SK-N-SH treated with all-trans-retinoic acid at 6 μM for 48 hours (cell line): Measurements from ENCODE around the gene ADAMTS17.

ENCODE experiments used
- ATAC-seq: fragments of 200-7000 bp; cut with Tn5 transposase; 3 replicates; pipeline ENCODE4 v1.9.1; 2020; ENCODE audit warnings: mild to moderate bottlenecking, moderate library complexity
- ARNTL ChIP-seq: fragments of 450-650 bp; formaldehyde crosslinking; IDR thresholded peaks from 2 replicates; pipeline ENCODE4 v1.5.0; 2020; ENCODE audit warnings: low read depth, mild to moderate bottlenecking, moderate library complexity, borderline replicate concordance
- BACH2 ChIP-seq: fragments of 250-450 bp; sonication (Bioruptor Pico); IDR thresholded peaks from 2 replicates; pipeline ENCODE4 v1.9.0; 2021; ENCODE audit warnings: mild to moderate bottlenecking, borderline replicate concordance
- CSDC2 ChIP-seq: fragments of 250-450 bp; sonication (Bioruptor Pico); IDR thresholded peaks from 2 replicates; pipeline ENCODE4 v1.5.0; 2020; ENCODE audit warnings: mild to moderate bottlenecking, moderate library complexity
- CSRNP3 ChIP-seq: fragments of 250-450 bp; sonication (Bioruptor Pico); IDR thresholded peaks from 2 replicates; pipeline ENCODE4 v1.5.1; 2021; ENCODE audit warnings: mild to moderate bottlenecking, moderate library complexity
- ESRRG ChIP-seq: fragments of 250-450 bp; sonication (Bioruptor Pico); IDR thresholded peaks from 2 replicates; pipeline ENCODE4 v1.6.1; 2021; ENCODE audit warnings: mild to moderate bottlenecking
- GLIS3 ChIP-seq: fragments of 250-450 bp; sonication (Bioruptor Pico); IDR thresholded peaks from 2 replicates; pipeline ENCODE4 v1.5.0; 2020; ENCODE audit warnings: mild to moderate bottlenecking, moderate library complexity
- ISL1 ChIP-seq: fragments of 250-450 bp; sonication (Bioruptor Pico); IDR thresholded peaks from 2 replicates; pipeline ENCODE4 v2.1.2; 2022; ENCODE audit warnings: mild to moderate bottlenecking, moderate library complexity
- OSR1 ChIP-seq: fragments of 250-450 bp; sonication (Bioruptor Pico); IDR thresholded peaks from 2 replicates; pipeline ENCODE4 v1.8.0; 2022; ENCODE audit warnings: moderate library complexity, mild to moderate bottlenecking, inconsistent platforms
- PATZ1 ChIP-seq: fragments of 250-450 bp; sonication (Bioruptor Pico); IDR thresholded peaks from 2 replicates; pipeline ENCODE4 v1.8.0; 2020; ENCODE audit warnings: mild to moderate bottlenecking, moderate library complexity, borderline replicate concordance
- PPARA ChIP-seq: fragments of 250-450 bp; sonication (Bioruptor Pico); IDR thresholded peaks from 2 replicates; pipeline ENCODE4 v1.5.0; 2020; ENCODE audit warnings: mild to moderate bottlenecking, borderline replicate concordance
- RARB ChIP-seq: fragments of 250-450 bp; sonication (Bioruptor Pico); IDR thresholded peaks from 2 replicates; pipeline ENCODE4 v1.8.0; 2021; ENCODE audit warnings: mild to moderate bottlenecking, moderate library complexity
- SNAI2 ChIP-seq: fragments of 250-450 bp; sonication (Bioruptor Pico); IDR thresholded peaks from 2 replicates; pipeline ENCODE4 v1.5.0; 2020; ENCODE audit warnings: mild to moderate bottlenecking, moderate library complexity
- TCF4 ChIP-seq: fragments of 250-450 bp; sonication (Bioruptor Pico); IDR thresholded peaks from 2 replicates; pipeline ENCODE4 v1.8.0; 2021; ENCODE audit warnings: mild to moderate bottlenecking, moderate library complexity, borderline replicate concordance
- TOX ChIP-seq: fragments of 250-450 bp; sonication (Bioruptor Pico); IDR thresholded peaks from 2 replicates; pipeline ENCODE4 v1.8.0; 2021; ENCODE audit warnings: mild to moderate bottlenecking, moderate library complexity, borderline replicate concordance
- TSHZ2 ChIP-seq: fragments of 250-450 bp; sonication (Bioruptor Pico); IDR thresholded peaks from 2 replicates; pipeline ENCODE4 v1.5.0; 2020; ENCODE audit warnings: mild to moderate bottlenecking, moderate library complexity
- ZC3H10 ChIP-seq: fragments of 250-450 bp; sonication (Bioruptor Pico); IDR thresholded peaks from 2 replicates; pipeline ENCODE4 v1.5.1; 2021; ENCODE audit warnings: mild to moderate bottlenecking, moderate library complexity
- ZFP30 ChIP-seq: fragments of 450-650 bp; formaldehyde crosslinking; IDR thresholded peaks from 2 replicates; pipeline ENCODE4 v1.5.0; 2022; ENCODE audit warnings: mild to moderate bottlenecking, moderate library complexity
- ZNF565 ChIP-seq: fragments of 450-650 bp; formaldehyde crosslinking; conservative IDR thresholded peaks from 2 replicates; pipeline ENCODE4 v1.5.0; 2020; ENCODE audit warnings: low read depth, mild to moderate bottlenecking, moderate library complexity
- ZNF70 ChIP-seq: fragments of 450-650 bp; formaldehyde crosslinking; IDR thresholded peaks from 2 replicates; pipeline ENCODE4 v1.5.0; 2020; ENCODE audit warnings: mild to moderate bottlenecking, moderate library complexity
- ZNF8 ChIP-seq: fragments of 450-650 bp; formaldehyde crosslinking; IDR thresholded peaks from 2 replicates; pipeline ENCODE4 v1.5.0; 2020; ENCODE audit warnings: mild to moderate bottlenecking, moderate library complexity
- TF ChIP-seq, protein P1 (sequence below): fragments of 250-450 bp; sonication (Bioruptor Pico); IDR thresholded peaks from 2 replicates; pipeline ENCODE4 v1.5.1; 2020; ENCODE audit warnings: low read depth, mild to moderate bottlenecking, moderate library complexity
- TF ChIP-seq, protein P2 (sequence below): fragments of 250-450 bp; sonication (Bioruptor Pico); IDR thresholded peaks from 2 replicates; pipeline ENCODE4 v1.8.0; 2021; ENCODE audit warnings: low read depth, mild to moderate bottlenecking, moderate library complexity, borderline replicate concordance

ADAMTS17 gene

DNA sequence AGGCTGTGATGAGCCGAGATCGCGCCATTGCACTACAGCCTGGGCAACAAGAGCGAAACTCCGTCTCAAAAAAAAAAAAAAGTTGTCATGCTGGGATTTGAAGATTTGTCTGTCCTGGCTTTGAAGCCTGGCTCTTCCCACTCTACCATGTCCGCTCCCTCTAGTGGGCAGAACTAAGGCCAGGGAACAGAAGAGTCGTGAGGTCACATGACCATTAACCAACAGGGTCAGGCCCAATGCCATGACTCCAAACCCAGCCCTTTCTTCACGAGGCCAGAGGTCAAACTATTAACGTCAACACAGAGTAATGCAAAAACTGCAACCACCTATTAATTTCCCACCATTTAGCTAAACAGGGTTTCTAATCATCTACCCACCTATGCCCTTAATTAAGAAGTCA is 212.1 kb downstream of the ADAMTS17 start (continued):
- TF ChIP-seq, protein P1, sequence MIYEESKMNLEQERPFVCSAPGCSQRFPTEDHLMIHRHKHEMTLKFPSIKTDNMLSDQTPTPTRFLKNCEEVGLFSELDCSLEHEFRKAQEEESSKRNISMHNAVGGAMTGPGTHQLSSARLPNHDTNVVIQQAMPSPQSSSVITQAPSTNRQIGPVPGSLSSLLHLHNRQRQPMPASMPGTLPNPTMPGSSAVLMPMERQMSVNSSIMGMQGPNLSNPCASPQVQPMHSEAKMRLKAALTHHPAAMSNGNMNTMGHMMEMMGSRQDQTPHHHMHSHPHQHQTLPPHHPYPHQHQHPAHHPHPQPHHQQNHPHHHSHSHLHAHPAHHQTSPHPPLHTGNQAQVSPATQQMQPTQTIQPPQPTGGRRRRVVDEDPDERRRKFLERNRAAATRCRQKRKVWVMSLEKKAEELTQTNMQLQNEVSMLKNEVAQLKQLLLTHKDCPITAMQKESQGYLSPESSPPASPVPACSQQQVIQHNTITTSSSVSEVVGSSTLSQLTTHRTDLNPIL (CRISPR knock-in tag) = no peak
- no peak for TF ChIP-seq SNAI2 (CRISPR knock-in tag)
- TF ChIP-seq TOX (CRISPR knock-in tag) = no peak
- TF ChIP-seq OSR1 = no peak

DNA sequence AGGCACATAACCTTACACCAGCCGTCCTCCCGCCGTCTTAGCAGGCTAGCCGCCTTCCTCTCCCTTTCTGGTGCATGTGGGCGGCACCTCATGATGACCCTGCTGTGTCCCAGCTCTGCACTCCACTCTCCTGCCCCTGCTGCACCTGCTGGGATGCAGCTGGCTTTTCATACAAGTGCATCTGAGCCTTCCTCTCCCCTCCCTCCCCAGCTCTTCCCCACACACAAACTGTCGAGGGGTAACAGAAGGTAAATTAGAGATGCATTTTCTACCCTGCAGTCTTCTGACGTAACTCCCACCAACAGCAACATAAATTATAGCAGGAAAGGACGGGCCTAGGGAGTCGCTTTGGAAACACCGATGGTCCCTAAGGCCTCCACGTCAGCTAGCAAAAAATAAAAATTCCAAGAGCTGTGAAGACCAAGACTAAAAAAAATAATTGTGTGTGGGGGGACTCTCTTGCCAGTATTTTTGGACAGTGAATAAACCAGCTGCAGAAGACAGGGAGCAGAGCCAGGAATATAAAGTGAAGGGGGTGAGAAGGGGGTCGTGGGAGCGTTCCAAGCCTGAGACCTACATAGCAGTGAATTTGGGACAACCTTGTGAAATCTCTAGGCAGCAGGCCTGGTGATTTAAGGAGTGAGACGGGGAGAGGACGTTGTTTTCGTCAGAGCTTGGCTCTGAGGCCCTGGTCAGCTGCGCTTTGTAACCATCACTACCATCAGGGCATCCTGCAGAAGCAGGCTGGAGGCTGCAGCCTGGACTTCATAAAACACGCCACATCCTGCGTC is 216.2 kb downstream of the ADAMTS17 start:
- ATAC-seq = no peak
- TF ChIP-seq BACH2 (CRISPR knock-in tag) = no peak
- TF ChIP-seq ZFP30 (CRISPR knock-in tag) = no peak
- no peak for TF ChIP-seq ISL1 (CRISPR knock-in tag)
- TF ChIP-seq CSRNP3 (CRISPR knock-in tag) = no peak
- no peak for TF ChIP-seq TOX (CRISPR knock-in tag)
- TF ChIP-seq TSHZ2 (CRISPR knock-in tag) = no peak
- no peak for TF ChIP-seq ZNF70
- no peak for TF ChIP-seq ARNTL (CRISPR knock-in tag)
- no peak for TF ChIP-seq TCF4 (CRISPR knock-in tag)
- no peak for TF ChIP-seq RARB (CRISPR knock-in tag)
- no peak for TF ChIP-seq PATZ1
- TF ChIP-seq CSDC2 (CRISPR knock-in tag) = no peak
- TF ChIP-seq, protein P2, sequence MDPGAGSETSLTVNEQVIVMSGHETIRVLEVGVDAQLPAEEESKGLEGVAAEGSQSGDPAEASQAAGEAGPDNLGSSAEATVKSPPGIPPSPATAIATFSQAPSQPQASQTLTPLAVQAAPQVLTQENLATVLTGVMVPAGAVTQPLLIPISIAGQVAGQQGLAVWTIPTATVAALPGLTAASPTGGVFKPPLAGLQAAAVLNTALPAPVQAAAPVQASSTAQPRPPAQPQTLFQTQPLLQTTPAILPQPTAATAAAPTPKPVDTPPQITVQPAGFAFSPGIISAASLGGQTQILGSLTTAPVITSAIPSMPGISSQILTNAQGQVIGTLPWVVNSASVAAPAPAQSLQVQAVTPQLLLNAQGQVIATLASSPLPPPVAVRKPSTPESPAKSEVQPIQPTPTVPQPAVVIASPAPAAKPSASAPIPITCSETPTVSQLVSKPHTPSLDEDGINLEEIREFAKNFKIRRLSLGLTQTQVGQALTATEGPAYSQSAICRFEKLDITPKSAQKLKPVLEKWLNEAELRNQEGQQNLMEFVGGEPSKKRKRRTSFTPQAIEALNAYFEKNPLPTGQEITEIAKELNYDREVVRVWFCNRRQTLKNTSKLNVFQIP (CRISPR knock-in tag) = no peak

GRCh38 chr15:100124936-100125335 is 216.8 kb downstream of the ADAMTS17 start:
- no peak for ATAC-seq
- TF ChIP-seq ISL1 (CRISPR knock-in tag) (no peak), ZNF8 (CRISPR knock-in tag) (no peak), ARNTL (CRISPR knock-in tag) (no peak), CSDC2 (CRISPR knock-in tag) (no peak)

- TF ChIP-seq GLIS3 (CRISPR knock-in tag) (no peak), ISL1 (CRISPR knock-in tag) (no peak), ZNF565 (no peak), ZNF70 (no peak), PPARA (CRISPR knock-in tag) (no peak), OSR1 (no peak), BACH2 (CRISPR knock-in tag) (no peak), ZNF8 (CRISPR knock-in tag) (no peak), PATZ1 (no peak), CSDC2 (CRISPR knock-in tag) (no peak), ARNTL (CRISPR knock-in tag) (no peak), RARB (CRISPR knock-in tag) (no peak), ESRRG (CRISPR knock-in tag) (no peak), CSRNP3 (CRISPR knock-in tag) (no peak), ZC3H10 (CRISPR knock-in tag) (no peak), SNAI2 (CRISPR knock-in tag) (no peak)
- TF ChIP-seq, all 23 proteins: peak for 0
- ATAC-seq = no peak
Measured at GRCh38 chr15:100124361-100124760, 217.4 kb downstream of the ADAMTS17 start.
